K562 (cell line): ENCODE results near the gene OR10H2. TPM values are rescaled to one million over a fixed set of nuclear protein-coding genes. Genes with fewer than 3 reads are reported as not detected.

Experiments used
- ATAC-seq: fragments of 200-7000 bp; cut with Tn5 transposase; 3 replicates; pipeline ENCODE4 v1.9.1; 2020; ENCODE audit warnings: moderate library complexity
- BruUV-seq: library from RNA; stranded (reverse); fragments of 400-500 nt; replicated peaks from 2 replicates; lab custom pipeline; 2021; lab: Mats Ljungman, UMichigan
- CTCF ChIA-PET: fragments of 300-600 bp; formaldehyde crosslinking; extraction: SDS; loops from one replicate; lab custom pipeline; 2021; ENCODE audit warnings: low intra/inter-chr PET ratio; lab: Yijun Ruan, JAX
- POLR2A ChIA-PET: fragments of 300-600, 350-650 bp; sonication (Branson Sonifier 250); formaldehyde crosslinking; extraction: SDS; loops from one replicate; lab custom pipeline; 2021; ENCODE audit warnings: antibody characterized with exemption, inconsistent platforms; lab: Yijun Ruan, JAX
- DNase-seq, 4 experiments: peaks; one replicate each; pipeline versions ENCODE4 v3.0.0 to v3.0.0-alpha.2; 2011 to 2018; ENCODE audit warnings: low spot score in 3 of 4, mixed read lengths in 3 of 4; ENCODE audit errors: extremely low read depth in 1 of 4
- FAIRE-seq: peaks from 2 replicates; lab custom pipeline; 2011; peaks lifted over from hg19 to GRCh38; lab: Jason Lieb, UNC
- H2AFZ ChIP-seq: 2 replicates; pipeline ENCODE4 v1.6.0; 2011; ENCODE audit warnings: low read depth, low read length, control low read depth, inconsistent platforms
- H3K27ac ChIP-seq: fragments of 200-600 bp; 3 replicates; pipeline ENCODE4 v1.8.0; 2011; ENCODE audit warnings: low read depth, mild to moderate bottlenecking, control low read depth, inconsistent platforms, low read length, moderate library complexity, mixed read lengths; ENCODE audit errors: extremely low read depth
- H3K27me3 ChIP-seq, 2 experiments: fragments of 300-600 bp in 1 of 2; 2 replicates in 1 of 2; 3 replicates in 1 of 2; pipeline versions ENCODE4 v1.6.0 to v1.8.0; 2011; ENCODE audit warnings: inconsistent platforms in 2 of 2, low read length in 2 of 2, mild to moderate bottlenecking in 1 of 2, mixed read lengths in 1 of 2, moderate library complexity in 1 of 2; ENCODE audit not compliant: control insufficient read depth in 2 of 2, insufficient read depth in 2 of 2
- H3K36me3 ChIP-seq: fragments of 300-600 bp; 3 replicates; pipeline ENCODE4 v1.8.0; 2011; ENCODE audit warnings: mild to moderate bottlenecking, low read length, inconsistent platforms; ENCODE audit not compliant: control insufficient read depth, insufficient read depth
- H3K4me1 ChIP-seq, 2 experiments: fragments of 200-600 bp in 1 of 2; replicated peaks in 1 of 2; 2 replicates in 1 of 2; 3 replicates in 1 of 2; pipeline versions ENCODE4 v1.5.1 to v1.8.0; 2011; ENCODE audit warnings: inconsistent platforms in 2 of 2, low read length in 2 of 2, mild to moderate bottlenecking in 1 of 2, mixed read lengths in 1 of 2, moderate library complexity in 1 of 2; ENCODE audit not compliant: control insufficient read depth in 2 of 2, insufficient read depth in 2 of 2
- H3K4me2 ChIP-seq: 2 replicates; pipeline ENCODE4 v1.6.1; 2011; ENCODE audit warnings: low read length, control low read depth, inconsistent platforms, mixed read lengths; ENCODE audit not compliant: insufficient read depth
- H3K4me3 ChIP-seq: fragments of 200-600 bp; sonication (generic), shearing (Covaris generic); 2 replicates; pipeline ENCODE4 v1.5.1; 2016; ENCODE audit warnings: control low read depth, inconsistent platforms
- H3K79me2 ChIP-seq: fragments of 200-600 bp; 3 replicates; pipeline ENCODE4 v1.8.0; 2011; ENCODE audit warnings: low read length, inconsistent platforms; ENCODE audit not compliant: control insufficient read depth, insufficient read depth
- H3K9ac ChIP-seq, 2 experiments: 2 replicates each; pipeline versions ENCODE4 v1.6.0 to v1.6.1; 2011; ENCODE audit warnings: low read depth in 2 of 2, low read length in 2 of 2, control low read depth in 1 of 2, inconsistent platforms in 1 of 2, mild to moderate bottlenecking in 1 of 2, mixed read lengths in 1 of 2; ENCODE audit not compliant: insufficient read depth in 1 of 2
- H3K9me1 ChIP-seq: one replicate; pipeline ENCODE4 v1.6.0; 2011; ENCODE audit warnings: inconsistent platforms, mild to moderate bottlenecking, low read length, moderate library complexity; ENCODE audit not compliant: control insufficient read depth, insufficient read depth
- H3K9me3 ChIP-seq: replicated peaks from 2 replicates; pipeline ENCODE4 v1.5.1; 2011; ENCODE audit warnings: low read depth, low read length, inconsistent platforms; ENCODE audit not compliant: control insufficient read depth, insufficient read depth
- H4K20me1 ChIP-seq: replicated peaks from 2 replicates; pipeline ENCODE4 v1.6.1; 2011; ENCODE audit warnings: low read length, inconsistent platforms, mixed read lengths; ENCODE audit not compliant: control insufficient read depth, insufficient read depth
- DDX20 ChIP-seq: fragments of 450-650 bp; IDR thresholded peaks from 2 replicates; pipeline ENCODE4 v1.6.1; 2016; ENCODE audit warnings: missing genetic modification characterization, low read depth, mild to moderate bottlenecking, missing compliant biosample characterization, moderate library complexity
- ETV1 ChIP-seq: fragments of 450-650 bp; conservative IDR thresholded peaks from 2 replicates; pipeline ENCODE4 v1.6.1; 2016; ENCODE audit warnings: missing genetic modification characterization, control low read depth, low read depth, missing compliant biosample characterization
- KDM2B ChIP-seq: fragments of 250-450 bp; sonication (Bioruptor Pico); IDR thresholded peaks from 2 replicates; pipeline ENCODE4 v1.8.0; 2021; ENCODE audit warnings: mild to moderate bottlenecking, moderate library complexity
- KLF16 ChIP-seq: IDR thresholded peaks from 2 replicates; pipeline ENCODE4 v1.6.1; 2016; ENCODE audit warnings: antibody characterized with exemption
- SAFB2 ChIP-seq: fragments of 200-400 bp; formaldehyde crosslinking; IDR thresholded peaks from 2 replicates; pipeline ENCODE4 v1.6.1; 2018; ENCODE audit warnings: borderline replicate concordance, low read length, low read depth, moderate library complexity; ENCODE audit not compliant: severe bottlenecking
- SREBF1 ChIP-seq: fragments of 150-350 bp; IDR thresholded peaks from 2 replicates; pipeline ENCODE4 v1.6.1; 2014; ENCODE audit warnings: antibody characterized with exemption, low read depth, low read length, borderline replicate concordance
- STAT5A ChIP-seq: IDR thresholded peaks from 2 replicates; pipeline ENCODE4 v1.6.1; 2012; ENCODE audit warnings: low read length, inconsistent platforms, borderline replicate concordance
- THAP7 ChIP-seq: fragments of 250-450 bp; sonication (Bioruptor Pico); IDR thresholded peaks from 2 replicates; pipeline ENCODE4 v1.5.0; 2021
- TRIM24 ChIP-seq, 2 experiments: fragments of 450-650 bp; IDR thresholded peaks; 2 replicates each; pipeline ENCODE4 v1.6.1; 2016
- TSC22D4 ChIP-seq: fragments of 450-650 bp; IDR thresholded peaks from 2 replicates; pipeline ENCODE4 v1.6.1; 2016; ENCODE audit warnings: missing genetic modification characterization, missing biosample characterization, control low read depth
- ZNF12 ChIP-seq: sonication (generic); formaldehyde crosslinking; IDR thresholded peaks from 2 replicates; pipeline ENCODE4 v1.4.0; 2020; ENCODE audit warnings: mild to moderate bottlenecking, missing genetic modification reagents
- ZNF124 ChIP-seq: sonication (generic); formaldehyde crosslinking; IDR thresholded peaks from 2 replicates; pipeline ENCODE4 v1.8.1; 2022; ENCODE audit warnings: missing genetic modification reagents
- ZNF134 ChIP-seq: fragments of 250-450 bp; sonication (Bioruptor Pico); conservative IDR thresholded peaks from 2 replicates; pipeline ENCODE4 v1.4.0; 2020
- ZNF184 ChIP-seq: sonication (generic); formaldehyde crosslinking; IDR thresholded peaks from 2 replicates; pipeline ENCODE4 v1.5.0; 2020; ENCODE audit warnings: missing genetic modification reagents
- ZNF592 ChIP-seq: fragments of 450-650 bp; IDR thresholded peaks from 2 replicates; pipeline ENCODE4 v1.6.1; 2017; ENCODE audit warnings: antibody characterized with exemption, mild to moderate bottlenecking
- ZNF644 ChIP-seq: fragments of 200-800 bp; sonication (Bioruptor generic); IDR thresholded peaks from 2 replicates; pipeline ENCODE4 v1.6.1; 2016; ENCODE audit warnings: low read depth, missing genetic modification characterization, missing compliant biosample characterization
- ZNF696 ChIP-seq: fragments of 250-450 bp; sonication (Bioruptor Pico); conservative IDR thresholded peaks from 2 replicates; pipeline ENCODE4 v1.4.0; 2020; ENCODE audit warnings: mild to moderate bottlenecking, moderate library complexity
- ZNF780A ChIP-seq: fragments of 250-450 bp; sonication (Bioruptor Pico); IDR thresholded peaks from 2 replicates; pipeline ENCODE4 v1.5.0; 2021; ENCODE audit warnings: mild to moderate bottlenecking
- WGBS: fragments of 100-300 bp; shearing (Covaris generic); methylation state at CpG from one replicate; pipeline ENCODE4 v1.1.6; 2016; ENCODE audit warnings: low coverage, mixed read lengths; ENCODE audit not compliant: insufficient coverage; ENCODE audit errors: missing lambda C conversion rate; 5-methylcytosine and 5-hydroxymethylcytosine counted together
- in situ Hi-C: fragments of 300-500 bp; cut with MboI; formaldehyde crosslinking; loops from 4 replicates; pipeline ENCODE4 v1.15.0; 2018; ENCODE audit warnings: inconsistent platforms, mixed read lengths
- intact Hi-C: fragments of 100-400 bp; cut with micrococcal nuclease; formaldehyde crosslinking; loops from 2 replicates; pipeline ENCODE4 v1.14.2; 2022
- polyA plus RNA-seq, 8 experiments: library from polyadenylated mRNA; depleted of rRNA in 4 of 8; stranded (reverse) in 5 of 8; unstranded in 3 of 8; fragments of >200 nt; fragmentation: Nextera tagmentation in 2 of 8; fragmentation: Illumina TruSeq in 1 of 8; extraction: Ambion mirVana in 2 of 8; extraction: Trizol in 1 of 8; gene quantifications; 2 replicates each; pipeline versions ENCODE4 v1.2.1 to v1.2.3, GENCODE V29; 2011 to 2014; ENCODE audit warnings: inconsistent platforms in 1 of 8, missing spikeins in 1 of 8
- total RNA-seq, 7 experiments: library from RNA; depleted of rRNA in 6 of 7; stranded (reverse); fragments of >200 nt in 6 of 7; fragmentation: Illumina TruSeq in 2 of 7; extraction: Trizol in 2 of 7; gene quantifications; 2 replicates each; pipeline versions ENCODE4 v1.2.1 to v1.2.3, GENCODE V29; 2011 to 2021; ENCODE audit warnings: low replicate concordance in 1 of 7

OR10H2 gene
- total and polyA plus RNA-seq, 9 of the 15 experiments (the other 6 are each of a cell fraction or from before 2014, with no cell fraction given): not detected

- peaks cover 0 to 5% of the 10 kb centered on the region in 2 experiments; a peak in 1 of 5 replicates for H3K4me1 ChIP-seq
- in situ Hi-C loops: no loop called here
- H3K4me2 ChIP-seq: no peak overlapping the region
- H3K36me3 ChIP-seq: no peaks in the 10 kb centered on the region
- POLR2A ChIA-PET: no interaction called here
- TF ChIP-seq TSC22D4 (tag): no peak
- no peak for TF ChIP-seq ETV1 (tag)
- TF ChIP-seq STAT5A: no peak
- no peak for TF ChIP-seq ZNF184 (CRISPR knock-in tag)
- TF ChIP-seq ZNF644 (tag): no peak
- TF ChIP-seq ZNF696 (CRISPR knock-in tag): no peak
- no peak for TF ChIP-seq ZNF780A (CRISPR knock-in tag)
- TF ChIP-seq SAFB2: no peak
- no peak for TF ChIP-seq ZNF134 (CRISPR knock-in tag)
- TF ChIP-seq KLF16: no peak
- no peak for TF ChIP-seq SREBF1
- no peak for TF ChIP-seq ZNF592
- TF ChIP-seq KDM2B: no peak
- no peak for TF ChIP-seq TRIM24 (IDR thresholded peaks at IDR 0.05)
- TF ChIP-seq ZNF124 (CRISPR knock-in tag): no peak
- no peak for TF ChIP-seq ZNF12 (CRISPR knock-in tag)
- TF ChIP-seq THAP7: no peak
- no peak for TF ChIP-seq DDX20 (tag)
- TF ChIP-seq, all 486 proteins: peak for 0
- no peaks in the 10 kb centered on the region for H3K79me2 ChIP-seq
- BruUV-seq: no TSS peak
- H3K27ac ChIP-seq: no peak overlapping the region
- CTCF ChIA-PET: no interaction called here
- H3K9ac ChIP-seq: no peak overlapping the region
- intact Hi-C loops: no loop called here
- FAIRE-seq (no peak), ATAC-seq (no peak), DNase-seq (no peak)
- H3K9me1 ChIP-seq: no peaks in the 10 kb centered on the region
- H2AFZ ChIP-seq: no peak overlapping the region
- no peaks in the 10 kb centered on the region; the same call in 1 of the 2 replicates for H4K20me1 ChIP-seq
- H3K4me3 ChIP-seq: no peak overlapping the region
- H3K27me3 ChIP-seq: peaks cover 0 to 5% of the 10 kb centered on the region in 2 experiments; a peak in 2 of 5 replicates
- WGBS: 0% methylated on average over 1 of the region's 1 CpG
- no peaks in the 10 kb centered on the region for H3K9me3 ChIP-seq
Measured at GRCh38 chr19:15721268-15721667, 6.6 kb upstream of the OR10H2 start.
